ENCODE results near the gene GNAZ. TPM values are rescaled to one million over a fixed set of nuclear protein-coding genes. Genes with fewer than 3 reads are reported as not detected.

Gene GNAZ
- total RNA-seq, 1 donor from 2014 or later, result 0.12 TPM

DNA sequence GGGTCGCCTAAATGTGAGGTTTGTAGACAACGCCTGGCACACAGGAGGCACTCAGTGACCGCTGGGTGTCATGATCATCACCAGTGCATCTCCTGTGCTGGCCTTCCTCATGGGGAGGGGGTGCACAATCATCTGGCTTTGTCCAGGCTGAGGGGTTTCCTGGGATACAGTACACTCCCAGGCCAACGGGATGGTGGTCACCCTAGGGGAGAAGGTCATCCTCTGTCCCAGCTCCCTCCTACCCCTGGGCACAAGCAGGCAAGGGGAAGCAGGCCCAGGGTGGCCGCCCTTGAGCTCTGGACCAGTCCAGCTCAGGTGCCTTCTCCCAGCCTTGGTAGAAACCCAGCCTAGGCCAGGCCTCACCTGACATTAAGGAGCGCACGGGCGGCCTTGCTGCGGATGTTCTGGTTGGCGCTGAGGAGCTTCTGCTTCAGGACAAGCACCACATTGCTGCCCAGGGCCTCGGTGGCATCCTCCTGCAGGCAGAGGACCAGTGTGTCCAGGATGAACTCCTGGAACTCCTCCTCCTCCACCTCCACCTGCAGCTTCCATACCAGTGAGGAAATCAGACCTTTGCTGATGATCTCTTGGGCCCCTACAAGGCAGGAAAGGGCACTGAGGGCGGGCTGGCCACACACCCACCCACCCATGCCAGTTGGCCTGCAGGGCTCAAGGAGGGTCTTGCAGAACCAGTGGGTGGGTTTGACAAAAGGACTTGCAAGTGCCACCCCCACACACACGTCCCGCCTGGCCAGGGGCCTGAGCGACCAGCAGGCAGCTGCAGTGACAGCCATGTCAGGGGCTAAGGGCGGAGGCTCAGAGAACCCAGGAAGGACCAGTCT is 6.6 kb upstream of the GNAZ start:
- DNase-seq (ENCODE audit: extremely low read depth, low read depth, low spot score), result no peak

DNA sequence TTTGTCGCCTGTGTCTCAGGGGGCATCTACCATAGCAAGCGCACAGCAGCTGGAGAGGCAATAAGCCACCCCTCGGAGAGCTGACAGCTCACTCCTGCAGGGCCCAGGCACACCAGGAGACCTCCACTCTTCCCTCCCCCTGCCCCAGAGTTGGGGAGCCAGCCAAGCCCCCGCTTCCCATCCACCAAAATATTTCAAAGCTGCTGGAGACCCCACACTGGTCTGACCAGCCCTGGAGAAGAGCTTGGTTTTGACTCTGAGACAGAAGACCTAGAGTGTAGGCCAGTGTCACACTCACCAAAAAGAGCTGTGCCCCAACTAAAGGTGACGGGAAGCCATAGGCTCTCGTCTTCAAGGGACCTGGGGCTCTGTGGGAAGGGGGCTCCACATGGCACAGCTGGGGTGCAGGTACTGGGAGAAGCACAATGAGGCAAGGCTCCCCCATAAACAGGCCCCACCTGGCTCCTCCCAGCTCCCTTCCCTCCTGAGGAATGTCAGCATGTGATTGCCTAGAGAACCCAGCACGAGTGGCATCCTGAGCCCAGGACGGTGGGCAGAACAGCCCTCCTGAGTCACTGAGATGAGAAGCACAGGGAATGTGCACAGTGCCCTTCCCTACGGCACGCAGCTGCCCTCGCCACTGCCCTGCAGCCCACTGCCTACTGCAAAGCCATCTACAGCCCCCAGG is 5.8 kb upstream of the GNAZ start:
- no peak for DNase-seq (ENCODE audit: extremely low read depth, low read depth, low spot score)

DNA sequence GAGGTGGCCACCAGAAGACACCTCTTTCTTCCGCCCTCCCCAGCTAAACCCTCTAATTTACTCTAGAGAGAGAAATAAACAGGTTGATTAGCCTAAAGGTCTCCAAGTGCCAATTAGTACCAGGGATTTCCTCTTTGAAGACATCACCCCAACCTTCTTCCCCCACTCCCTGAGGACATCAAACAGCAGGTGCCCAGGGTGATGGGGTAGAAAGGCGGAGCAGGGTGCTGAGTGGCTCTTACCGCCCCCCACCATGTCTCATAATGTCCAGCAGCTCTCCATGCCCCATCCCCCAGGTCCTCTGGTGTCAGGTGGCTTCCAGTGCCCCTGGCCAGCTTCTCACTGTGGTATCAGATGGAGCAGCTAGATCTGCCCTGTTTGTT is 5.3 kb upstream of the GNAZ start:
- no peak for DNase-seq (ENCODE audit: extremely low read depth, low read depth, low spot score)

DNA sequence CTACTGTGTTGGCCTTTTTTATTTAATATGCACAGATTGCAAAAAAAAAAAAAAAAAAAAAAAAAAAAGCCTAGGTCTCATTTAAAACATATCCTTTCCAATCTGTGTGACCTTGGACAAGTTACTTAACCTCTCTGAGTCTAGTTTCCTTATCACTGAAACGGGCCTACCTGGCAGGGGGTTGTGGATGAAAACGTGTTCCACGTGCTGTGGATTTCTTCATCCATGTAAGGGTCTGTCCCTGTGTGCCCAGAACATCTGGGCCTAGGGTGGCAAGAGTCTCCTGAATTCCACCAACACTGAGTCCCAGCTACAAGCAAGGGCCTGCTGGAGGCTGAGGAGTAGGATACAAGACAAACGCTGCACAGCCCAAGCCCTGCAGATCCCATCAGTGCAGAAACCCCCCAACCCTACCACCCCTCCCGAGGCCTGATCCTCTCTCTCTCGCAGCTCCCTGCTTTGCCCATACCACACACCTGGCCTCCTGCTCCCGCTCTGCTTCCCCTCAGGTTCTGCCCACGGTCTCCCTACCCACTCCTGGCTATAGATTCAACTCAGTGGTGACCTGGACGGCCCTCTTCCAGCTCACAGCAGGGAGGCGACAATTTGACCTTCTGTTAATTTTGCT is 4.7 kb upstream of the GNAZ start:
- DNase-seq (ENCODE audit: extremely low read depth, low read depth, low spot score), result no peak

DNA sequence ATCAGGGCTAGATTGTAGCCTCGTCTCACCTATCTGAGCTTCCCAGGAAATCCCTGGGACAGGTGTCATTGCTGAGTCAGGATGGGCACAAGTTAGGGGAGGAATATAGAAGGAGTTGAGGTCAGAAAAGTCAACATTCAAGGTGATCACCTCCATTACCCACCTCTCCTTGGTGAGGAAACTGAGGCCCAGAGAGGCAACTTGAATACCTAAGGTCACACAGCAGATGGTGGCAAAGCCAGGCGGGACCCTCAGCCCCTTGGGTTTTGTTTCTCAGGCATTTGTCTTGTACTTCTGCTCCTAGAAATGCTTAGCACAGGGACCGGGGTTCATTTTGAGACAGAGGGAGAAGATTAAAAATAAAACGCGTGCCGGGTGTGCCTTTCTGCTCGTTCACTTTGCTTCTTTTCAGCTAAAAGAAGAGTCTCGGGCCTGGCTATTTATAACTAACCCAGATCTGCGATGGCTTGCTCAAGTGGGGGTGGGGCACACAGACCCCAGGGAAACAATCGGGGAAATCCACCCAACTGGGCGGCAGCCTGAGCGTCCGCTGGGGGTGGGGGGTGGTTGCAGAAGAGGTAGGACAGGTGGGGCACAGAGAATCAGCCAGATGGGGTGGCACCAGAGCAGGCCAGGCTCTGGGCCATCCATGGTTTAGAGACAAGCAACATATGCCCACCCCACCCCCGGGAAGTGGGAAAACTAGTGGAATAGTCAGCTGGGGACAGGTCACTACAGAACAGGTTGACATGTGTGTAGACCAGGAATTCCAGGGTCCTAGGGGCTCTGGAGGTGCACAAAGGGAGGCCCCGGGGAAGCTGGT is 3.9 kb upstream of the GNAZ start:
- no peak for DNase-seq (ENCODE audit: extremely low read depth, low read depth, low spot score)

DNA sequence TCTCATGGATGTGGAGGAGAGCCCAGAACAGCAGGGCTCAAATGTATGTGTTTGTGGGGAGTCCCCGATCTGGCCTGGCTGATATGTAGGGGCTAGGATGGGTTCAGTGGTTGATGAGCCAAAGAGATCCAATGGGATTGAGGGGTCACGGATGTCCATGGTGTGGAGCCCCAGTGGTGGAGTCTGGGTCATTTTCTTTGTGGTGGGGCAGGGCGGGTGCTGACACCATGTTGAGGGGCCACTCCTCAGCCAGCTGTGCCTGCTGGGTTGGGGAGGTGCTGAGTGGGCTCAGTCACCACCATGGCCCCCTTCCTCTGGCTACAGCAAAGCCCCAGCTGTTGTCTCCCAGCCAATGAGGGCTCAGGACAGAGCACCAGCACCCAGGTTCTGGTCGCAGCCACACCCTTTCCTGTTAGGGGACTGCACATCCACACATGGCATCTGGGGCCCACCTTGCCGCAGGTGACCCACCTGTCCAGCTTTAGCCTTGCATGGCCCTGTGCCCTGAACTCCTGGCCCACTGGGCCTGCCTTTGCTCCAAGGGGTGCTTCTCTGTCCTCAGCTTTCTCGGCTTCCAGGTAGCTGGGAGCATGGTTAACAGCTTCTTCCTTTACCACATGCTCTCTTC is 3.2 kb upstream of the GNAZ start:
- no peak for DNase-seq (ENCODE audit: extremely low read depth, low read depth, low spot score)

DNA sequence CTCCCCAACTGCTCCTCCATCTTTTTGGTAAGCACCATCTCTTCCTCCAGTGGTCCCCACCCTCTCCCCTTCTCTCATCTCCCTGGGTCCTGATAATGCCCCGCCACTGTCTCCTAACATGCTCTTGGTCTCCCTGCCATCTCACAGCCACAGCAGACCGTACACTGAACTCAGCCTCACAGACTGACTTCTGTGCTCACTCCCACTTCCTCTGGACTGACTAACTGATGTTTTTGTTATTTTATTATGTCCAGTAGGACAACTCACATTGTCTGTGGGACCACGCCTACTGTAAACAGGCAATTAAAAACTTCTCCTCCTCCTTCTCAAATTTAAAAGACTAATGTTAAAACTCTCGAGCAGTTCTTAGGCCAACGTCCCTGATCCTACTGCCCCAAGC is 2.6 kb upstream of the GNAZ start:
- DNase-seq (ENCODE audit: extremely low read depth, low read depth, low spot score), result no peak

DNA sequence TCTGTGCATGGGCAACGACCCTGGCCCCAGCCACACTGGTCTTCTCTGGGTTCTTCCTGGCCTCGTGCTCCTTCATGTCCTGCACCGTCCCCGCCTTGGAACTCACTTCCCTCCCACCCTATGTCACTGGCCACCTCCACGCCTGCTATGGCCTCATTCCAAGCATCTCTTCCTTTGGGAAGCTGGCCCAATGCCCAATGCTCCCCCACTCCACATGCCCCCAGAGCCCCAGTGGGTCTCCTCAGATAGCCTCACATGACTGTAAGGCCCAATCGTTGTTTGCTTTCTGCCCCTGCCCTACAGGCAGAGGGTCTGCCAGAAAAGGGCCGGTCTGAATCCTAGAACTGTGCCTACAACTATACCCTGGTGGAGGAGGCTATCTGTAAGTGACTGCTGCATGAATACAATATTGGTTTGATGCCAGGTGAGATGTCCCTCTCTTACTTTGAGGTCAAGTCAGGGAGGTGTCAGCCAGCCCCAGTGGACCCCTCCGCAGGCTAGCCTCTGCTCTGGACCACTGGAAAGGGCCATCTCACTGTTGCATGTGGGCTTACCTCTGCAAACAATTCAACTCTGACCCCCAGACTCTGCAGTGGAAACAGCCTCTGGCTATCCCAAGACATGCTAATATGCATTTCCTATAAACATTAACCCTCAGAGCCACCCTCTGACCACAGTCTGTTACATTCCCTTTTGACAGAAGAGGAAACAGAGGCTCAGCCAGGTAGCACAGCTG is 2.1 kb upstream of the GNAZ start:
- DNase-seq (ENCODE audit: extremely low read depth, low read depth, low spot score), result no peak

DNA sequence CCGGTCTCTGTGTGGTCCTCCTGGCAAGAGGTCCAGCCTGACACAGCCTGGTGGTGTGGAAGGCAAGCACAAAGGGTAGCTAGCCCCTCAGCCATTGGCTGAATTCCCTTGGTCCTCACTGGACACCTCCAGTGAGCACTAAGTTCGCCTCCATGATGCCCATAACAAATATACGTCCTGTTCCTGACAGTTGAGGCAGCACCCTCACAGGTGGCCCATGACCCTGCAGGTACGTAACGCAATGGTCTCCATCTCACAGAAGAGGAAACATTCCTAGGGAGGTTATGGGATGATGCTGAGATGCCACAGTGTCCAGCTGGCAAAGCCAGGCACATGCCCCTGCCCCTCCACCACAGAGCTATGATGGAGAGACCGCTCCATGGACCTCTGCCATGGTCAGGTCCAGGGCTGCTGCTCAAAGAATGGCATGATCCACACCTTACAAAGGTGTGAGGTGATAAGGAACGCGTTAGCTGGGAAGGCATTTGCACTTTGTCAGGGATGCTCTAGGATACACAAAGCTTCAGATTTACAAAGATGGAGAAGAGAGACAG is 1.4 kb upstream of the GNAZ start:
- DNase-seq (ENCODE audit: extremely low read depth, low read depth, low spot score), result no peak

DNA sequence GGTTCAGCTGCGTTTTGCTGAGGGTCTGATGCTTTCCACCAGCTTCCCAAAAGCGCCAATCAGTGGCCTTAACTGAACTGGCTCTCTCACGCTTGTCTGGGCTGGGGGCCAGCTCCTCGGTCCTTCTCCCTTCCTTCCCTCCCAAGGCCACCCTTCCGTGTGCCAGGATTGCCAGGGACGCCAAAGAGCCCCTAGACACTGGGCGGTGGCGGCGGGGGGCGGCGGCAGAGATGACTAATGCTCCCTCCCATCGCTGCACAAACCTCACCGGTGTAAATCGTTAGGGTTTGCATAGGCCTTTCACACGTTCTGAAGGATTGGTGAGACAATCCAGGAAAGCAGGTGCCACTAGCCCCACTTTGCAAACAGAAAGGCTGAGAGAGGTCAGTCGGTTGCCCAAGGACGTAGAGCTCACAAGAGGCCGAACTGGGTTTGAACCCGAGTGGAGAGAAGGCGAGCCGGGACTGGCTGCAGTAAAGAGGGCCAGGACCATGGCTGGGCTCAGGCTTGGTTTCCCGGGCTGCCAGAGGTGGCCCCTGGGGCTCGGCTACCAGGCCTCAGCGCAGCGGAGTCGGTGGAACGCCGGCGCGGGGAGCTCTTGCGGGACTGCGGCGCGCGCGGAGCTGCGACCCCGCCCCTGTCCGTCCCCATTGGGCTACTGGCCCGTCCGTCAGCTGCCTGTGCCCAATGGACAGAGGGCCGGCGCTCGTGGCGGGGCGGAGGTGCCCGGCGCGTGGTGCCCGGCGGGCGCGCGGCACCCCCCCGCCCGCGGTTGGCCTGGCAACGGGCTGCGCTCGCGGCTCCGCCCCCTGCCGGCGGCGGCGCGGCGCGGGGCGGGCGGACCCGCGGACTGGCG is 589 bp upstream of the GNAZ start:
- peak; percentile 4 for DNase-seq (ENCODE audit: extremely low read depth, low read depth, low spot score)

DNA sequence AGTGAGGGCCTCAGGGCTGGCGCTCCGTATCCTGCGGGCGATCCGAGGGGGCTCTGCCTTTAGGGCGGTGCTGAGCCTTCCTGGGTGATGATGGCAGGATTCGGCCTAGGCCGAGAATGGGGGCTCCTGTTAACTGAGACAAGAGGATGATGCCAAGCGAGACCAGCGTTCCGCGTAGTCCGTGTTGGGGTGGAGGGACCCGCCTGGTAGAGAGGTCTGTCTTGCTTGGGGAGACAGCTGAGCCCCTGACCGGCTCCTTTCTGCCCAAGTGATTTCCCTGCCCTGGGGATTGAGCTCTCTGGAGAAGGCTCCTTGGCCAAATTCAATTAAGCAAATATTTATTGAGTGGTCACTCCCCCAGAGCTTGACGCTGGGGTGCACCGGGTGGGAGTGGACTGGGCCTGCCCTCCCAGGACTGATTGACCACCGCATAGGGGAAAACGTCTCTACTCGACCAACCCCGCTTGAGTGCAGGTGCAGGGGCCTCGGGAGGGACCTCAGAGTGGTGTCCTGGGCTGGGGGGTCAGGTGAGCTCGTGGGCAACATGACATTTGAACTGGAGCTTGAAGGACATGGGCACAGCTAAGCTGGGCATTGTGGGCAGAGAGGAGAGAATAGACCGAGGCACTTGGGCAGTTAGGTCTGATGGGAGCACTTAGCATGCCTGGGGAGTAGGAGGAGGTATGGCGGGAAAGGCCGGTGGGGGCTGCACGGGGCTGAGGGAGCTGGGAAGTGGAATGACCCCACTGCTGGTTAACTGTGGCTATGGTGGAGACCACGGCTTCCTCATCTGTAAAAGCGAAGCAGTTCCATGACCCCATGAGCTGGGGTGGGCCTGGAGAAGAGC is 1.1 kb downstream of the GNAZ start:
- no peak for DNase-seq (ENCODE audit: extremely low read depth, low read depth, low spot score)

DNA sequence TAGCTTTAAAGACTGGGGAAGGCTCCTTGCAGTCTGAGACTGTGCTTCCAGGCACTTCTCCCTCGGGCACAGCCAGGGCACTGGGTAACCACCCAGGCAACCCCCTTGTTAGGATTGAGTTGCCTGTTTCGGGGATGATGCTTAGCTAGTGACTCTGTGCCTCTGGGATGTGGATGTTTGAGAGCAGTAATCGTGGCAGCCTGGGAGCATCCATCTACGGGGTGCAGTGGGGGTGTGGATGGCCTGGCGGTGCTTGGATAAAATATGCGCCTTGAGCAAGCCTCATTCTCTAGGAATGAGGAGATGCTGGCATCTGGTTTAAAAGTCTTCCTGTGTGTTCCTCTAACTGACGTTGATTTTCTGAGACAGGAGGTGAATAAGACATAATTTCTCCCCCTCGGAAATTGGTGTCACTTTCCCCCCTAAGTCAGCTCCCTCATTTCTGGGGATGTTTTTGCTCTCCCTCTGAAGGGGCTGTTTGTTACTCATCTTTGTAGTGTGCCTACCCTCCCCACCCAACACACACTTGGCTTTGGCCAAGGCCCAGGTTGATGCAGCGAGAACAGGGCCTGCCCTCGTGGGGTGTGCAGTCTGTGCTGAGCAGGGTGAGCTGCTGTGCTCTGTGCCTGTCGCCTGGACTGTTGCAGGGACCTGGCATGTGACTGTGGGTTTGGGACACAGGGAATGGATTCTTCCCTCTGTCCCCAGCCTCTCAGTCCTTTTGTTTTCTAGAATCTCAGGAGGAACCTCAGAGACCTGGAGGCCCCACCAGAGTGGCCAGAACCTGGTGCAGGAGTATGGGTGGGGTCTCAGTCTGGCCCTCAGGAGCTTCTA is 2.0 kb downstream of the GNAZ start:
- DNase-seq (ENCODE audit: extremely low read depth, low read depth, low spot score), result no peak

DNA sequence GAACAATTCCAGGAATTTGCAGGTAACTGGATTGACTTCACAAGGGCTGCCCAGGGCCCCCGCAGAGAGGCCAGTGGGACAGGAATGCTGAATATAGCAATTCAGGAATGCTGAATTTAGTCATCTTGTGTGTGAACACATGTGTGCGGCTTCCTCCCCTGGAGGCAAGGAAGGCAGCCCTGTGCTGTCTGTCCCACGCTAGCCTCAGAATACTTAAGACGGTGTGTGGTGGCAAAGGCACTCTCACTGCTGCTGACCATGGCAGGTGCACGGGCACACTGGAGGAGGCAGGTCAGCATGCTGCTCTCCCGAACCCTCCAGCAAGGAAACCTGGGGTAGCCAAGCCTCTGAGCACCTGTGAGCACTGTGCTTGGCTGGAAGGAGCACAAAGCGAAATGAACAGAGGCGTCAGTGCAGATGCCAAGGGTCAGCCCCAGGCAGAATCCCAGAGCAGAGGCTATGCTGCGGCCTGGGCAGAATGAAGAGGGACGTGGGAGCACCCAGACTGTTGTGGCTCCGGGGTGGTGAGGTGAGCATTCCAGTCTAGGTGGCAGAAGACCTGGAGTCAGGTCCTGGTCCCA is 2.7 kb downstream of the GNAZ start:
- DNase-seq (ENCODE audit: extremely low read depth, low read depth, low spot score), result no peak

DNA sequence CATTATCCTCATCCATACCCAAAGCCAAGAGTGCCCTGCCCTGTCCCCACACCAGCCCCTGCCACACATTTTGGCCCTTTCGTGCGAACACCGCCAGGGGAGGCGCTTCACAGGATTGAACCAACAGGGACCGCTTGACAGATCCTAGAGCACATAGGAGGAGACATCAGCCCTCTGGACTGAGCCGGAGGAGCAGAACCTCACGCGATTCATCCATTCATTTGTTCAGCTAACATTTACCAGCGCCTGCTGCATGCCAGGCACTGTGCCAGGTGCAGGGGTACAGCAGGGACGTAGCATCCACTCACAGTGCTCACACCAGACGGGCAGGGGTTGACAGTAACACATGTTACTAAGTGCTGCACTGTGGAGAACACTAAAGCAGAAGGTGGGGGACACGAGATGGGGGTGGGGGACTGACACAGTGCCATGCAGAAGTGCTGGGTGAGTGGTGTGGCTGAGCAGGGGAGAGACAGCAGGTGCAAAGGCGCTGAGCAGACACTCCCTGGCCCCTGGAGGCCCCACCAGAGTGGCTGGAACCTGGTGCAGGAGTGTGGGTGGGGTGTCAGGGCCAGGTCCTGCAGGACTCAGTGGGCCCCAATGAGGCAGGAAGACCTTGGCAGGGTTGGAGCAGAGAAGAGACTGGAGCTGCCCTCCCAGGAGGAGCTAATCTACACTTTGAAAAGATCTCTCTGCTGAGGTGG is 3.4 kb downstream of the GNAZ start:
- no peak for DNase-seq (ENCODE audit: extremely low read depth, low read depth, low spot score)

DNA sequence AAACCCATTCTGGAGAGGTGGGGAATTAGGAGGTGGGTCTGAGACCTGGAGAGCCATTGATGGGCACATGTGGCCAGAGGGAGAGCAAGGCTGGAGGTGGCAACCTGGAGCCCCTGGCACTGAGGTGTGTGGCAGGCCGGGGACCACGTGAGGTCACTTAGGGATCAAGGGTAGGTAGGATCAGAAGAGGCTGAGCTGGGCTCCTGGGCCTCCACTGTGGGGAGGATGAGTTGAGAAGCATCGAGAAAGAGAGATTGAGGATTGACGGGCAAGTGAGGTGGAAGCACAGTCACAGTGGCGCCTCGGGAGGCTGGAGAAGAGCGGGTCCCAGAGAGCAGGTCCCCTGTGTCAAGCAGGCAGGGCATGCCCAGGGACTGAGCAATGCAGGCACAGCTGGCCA is 4.1 kb downstream of the GNAZ start:
- DNase-seq (ENCODE audit: extremely low read depth, low read depth, low spot score), result no peak

DNA sequence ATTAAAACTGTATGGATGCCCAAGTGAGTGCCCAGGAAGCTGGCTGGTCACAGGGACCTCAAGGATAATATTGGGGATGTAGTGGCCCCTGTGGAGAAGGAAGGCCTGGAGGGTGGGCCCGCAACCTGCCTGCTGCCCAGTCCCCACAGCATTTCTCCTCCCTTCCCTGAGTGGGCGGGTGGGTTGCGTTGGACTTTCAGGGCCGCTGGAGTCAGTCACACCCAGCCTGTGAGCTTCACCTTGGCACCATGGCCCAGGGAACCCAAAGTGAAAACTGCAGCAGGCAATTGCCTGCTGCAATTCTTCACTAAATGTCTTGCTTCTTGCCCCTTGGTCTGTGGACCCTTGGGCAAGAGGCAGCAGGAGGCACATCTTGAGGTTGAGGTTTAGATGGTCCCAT is 4.7 kb downstream of the GNAZ start:
- DNase-seq (ENCODE audit: extremely low read depth, low read depth, low spot score), result no peak

Data from glomerular endothelial cell (primary cell).